GM21825 (cell line): ENCODE results near the gene ALDH5A1.

Source experiments
- ATAC-seq: cut with Tn5 transposase; IDR thresholded peaks from one replicate; pipeline ENCODE4 v1.9.1; 2021; ENCODE audit warnings: mild to moderate bottlenecking, moderate library complexity; ENCODE audit not compliant: unreplicated experiment

ALDH5A1 gene

DNA sequence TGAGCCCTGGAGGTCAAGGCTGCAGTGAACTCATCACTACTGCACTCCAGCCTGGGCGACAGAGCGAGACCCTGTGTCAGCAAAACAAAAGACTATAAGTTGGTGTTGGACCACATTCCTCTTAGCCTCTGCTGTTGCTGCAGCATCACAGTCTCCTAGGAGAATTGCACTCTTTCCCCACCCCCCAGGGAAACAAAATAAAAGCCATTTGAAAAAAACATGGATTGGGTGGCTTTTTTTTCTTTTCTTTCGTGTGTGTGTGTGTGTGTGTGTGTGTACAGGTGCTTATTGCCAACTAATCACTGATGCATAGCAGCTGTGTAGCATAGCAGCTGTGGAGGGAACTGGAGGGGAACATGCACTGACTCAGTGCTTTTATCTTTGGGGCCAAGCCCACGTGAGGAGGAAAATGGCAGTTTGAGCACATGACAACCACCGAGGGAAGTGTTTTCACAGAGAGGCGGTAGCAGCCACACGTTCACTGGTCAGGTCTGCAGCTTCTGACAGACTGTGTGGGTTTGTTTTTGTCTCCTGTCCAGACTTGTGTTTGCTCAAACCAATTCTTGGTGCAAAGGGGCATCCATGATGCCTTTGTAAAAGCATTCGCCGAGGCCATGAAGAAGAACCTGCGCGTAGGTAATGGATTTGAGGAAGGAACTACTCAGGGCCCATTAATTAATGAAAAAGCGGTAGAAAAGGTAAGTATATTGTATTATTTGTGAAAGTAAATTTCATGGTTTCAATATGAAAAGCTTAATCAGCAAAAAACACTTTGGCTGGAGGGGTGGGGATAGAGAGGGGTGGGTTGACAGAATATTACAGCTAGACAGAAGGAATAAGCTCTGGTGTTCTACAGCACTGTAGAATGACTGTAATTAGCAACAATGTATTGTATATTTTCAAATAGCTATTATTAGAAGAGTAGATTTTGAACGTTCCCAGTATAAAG lies 27.7 kb downstream of the ALDH5A1 start:
- ATAC-seq: peak; percentile 48

DNA sequence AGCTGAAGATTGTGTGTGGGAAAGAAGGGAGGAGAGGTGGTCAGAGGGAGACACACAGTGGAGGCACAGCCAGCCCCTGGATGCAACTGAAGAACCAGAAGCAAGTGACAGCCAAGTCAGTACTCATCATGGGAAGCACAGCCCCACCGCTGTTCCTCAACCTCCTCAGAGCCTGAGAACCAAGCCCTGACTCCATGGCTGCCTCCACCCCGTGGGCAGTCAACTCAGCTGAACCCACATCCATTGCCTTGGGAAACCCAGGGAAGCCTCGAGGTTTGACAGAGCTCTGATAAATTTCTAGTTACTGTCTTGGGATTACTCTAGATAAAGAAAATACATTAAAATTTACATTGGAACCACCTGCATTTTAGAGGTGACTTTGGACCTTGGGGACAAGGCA lies 29.6 kb downstream of the ALDH5A1 start:
- no peak for ATAC-seq

DNA sequence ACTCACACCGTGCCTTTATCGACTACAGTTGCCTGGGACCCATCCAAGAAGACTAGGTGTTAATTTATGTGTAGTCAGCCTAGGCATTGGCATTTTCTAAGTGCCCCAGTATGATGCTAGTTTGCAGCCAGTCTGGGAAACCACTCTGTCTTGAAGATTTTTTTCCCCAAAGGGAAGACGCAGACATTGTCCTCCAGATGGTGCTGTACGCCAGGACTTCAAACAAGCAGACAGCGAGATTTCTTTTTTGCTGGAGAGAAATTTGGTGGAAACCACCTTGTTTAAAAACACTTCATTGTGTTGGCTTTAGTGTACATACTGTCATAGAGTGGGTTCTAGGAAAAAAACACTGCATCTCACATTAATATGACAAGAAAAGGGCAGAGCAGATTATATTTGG lies 30.0 kb downstream of the ALDH5A1 start:
- no peak for ATAC-seq

DNA sequence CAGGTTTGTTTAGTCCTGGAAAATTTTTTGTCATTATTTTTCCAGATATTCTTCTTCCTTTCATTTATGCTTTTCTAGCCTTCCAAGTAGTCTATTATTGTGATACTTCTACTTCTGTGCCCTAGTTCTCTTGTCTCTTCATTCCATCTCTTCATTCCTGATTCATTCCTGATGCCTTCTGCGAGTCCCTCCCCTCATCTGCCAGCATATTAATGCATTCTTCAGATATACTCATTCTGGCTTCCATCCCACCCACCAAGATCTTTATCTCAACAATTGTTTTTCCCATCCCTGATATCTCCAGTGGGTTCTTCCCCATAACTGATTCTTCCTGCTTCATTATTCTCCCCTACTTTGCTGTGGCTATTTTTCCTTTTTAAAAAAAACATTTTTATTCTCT lies 35.2 kb downstream of the ALDH5A1 start:
- no peak for ATAC-seq

DNA sequence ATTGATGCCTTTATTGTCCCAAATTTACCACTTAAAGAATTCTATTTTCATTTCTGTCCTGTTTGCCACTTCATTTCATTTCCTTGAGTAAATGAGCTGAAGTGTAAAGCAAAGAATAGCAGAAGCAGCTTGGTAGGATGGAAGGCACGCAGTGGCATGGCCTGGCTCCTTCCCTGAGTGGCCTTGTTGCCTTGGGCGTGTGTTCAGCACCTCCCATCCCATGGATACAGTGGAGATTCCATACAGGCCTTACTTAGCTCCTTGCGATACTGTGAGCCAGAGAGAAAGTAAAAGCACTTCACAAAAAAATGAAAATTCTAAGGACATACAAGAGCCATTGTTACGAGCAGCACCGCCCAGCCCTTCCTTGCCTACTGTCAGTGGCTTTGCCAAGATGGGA lies 39.6 kb downstream of the ALDH5A1 start:
- ATAC-seq: no peak

DNA sequence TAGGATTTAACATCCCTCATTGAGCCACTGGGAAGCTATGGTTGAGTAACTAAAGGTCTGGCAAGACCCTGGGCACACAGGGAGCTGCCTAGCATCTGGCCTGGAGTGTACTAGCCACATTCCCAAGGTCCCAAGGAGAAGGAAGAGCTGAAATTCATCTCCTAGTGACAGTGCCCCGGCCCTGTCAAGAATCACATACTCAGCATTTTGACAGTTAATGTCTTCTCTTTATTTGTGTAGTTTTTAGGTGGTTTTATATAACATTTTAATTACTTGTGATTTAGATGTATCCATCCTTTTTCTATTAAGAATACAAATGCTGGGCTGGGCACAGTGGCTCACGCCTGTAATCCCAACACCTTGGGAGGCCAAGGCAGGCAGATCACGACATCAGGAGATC lies 40.4 kb downstream of the ALDH5A1 start:
- no peak for ATAC-seq

DNA sequence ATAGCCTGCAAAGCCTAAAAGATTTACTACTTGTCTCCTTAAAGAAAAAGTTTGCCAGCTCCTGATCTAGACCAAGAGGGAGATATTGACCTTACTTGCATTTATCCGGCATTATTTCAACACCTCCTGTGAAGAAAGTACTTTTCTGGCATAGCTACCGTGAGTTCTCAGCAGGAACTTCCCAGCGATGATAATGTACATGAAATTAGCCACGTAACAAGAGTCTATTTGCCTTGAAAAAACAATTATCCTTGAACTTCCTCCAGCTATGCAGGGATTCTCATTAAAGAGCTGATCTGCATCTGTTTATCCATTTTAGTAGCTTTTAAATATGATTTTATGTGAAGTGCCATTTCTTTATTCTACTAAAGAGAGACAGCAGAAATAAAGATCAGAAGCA lies 41.7 kb downstream of the ALDH5A1 start:
- ATAC-seq: no peak

DNA sequence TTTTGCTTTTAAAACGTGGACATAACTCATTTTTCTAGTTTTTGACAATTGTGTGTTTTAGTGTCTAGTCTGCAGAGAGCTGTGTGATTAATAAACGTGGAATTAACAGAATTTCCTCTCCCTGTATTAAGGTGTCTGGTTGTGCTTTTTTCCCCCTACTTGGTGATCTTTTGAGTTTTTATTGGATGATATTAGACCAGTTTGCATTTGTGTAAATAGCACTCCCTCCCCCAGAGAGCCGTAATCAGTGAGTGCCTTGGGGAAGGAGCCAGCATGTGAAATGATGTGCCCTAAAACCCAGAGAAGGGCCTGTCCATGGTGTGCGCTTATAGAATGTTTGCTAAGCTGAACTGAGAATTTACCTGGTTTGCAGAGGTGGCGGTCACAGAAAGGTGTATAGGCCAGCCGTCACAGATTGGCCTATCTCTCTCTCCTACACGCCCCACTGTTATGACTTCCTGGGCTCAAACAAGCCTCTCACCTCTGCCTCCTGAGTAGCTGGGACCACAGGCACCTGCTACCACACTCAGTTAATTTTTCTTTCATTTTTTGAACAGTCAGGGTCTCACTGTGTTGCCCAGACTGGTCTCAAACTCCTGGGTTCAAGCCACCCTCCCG lies 42.4 kb downstream of the ALDH5A1 start:
- no peak for ATAC-seq

DNA sequence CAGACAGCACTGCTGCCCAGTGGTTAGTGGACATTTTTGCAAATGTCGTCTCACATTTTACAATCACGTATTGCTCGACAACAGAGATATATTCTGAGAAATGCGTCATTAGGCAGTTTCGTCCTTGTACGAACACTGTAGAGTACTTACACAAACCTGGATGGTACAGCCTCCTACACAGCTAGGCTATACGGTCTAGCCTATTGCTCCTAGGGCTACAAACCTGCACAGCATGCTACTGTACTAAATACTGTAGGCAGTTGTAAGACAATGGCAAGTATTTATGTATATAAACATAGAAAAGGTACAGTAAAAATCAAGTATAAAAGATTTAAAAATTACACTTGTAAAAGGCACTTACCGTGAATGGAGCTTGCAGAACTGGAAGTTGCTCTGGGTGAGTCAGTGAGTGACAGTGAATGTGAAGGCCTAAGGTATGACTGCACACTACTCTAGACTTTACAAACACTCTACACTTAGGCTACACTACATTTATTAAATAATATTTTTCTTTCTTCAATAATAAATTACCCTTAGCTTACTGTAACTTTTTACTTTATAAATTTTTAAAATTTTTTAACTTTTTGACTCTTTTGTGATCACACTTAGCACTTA lies 43.1 kb downstream of the ALDH5A1 start:
- no peak for ATAC-seq

DNA sequence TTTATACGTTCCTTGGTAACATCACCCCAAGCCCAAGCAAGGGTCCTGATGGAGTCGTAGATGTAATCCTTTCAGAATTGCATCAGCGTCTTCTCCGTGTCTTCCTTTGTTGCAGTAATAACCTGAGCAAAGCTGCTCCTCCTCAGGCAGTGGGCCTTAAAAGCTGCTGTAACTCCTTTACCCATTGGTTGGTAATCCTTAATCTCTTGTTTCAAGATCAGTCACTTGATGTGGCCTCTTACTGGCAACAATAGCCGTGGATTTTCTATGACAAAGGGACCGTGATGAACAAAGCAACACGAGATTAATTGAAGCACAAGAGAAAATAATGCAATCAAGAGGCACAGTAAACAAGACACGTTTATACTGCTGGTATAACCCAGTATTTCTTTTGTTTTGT lies 44.6 kb downstream of the ALDH5A1 start:
- ATAC-seq: no peak

DNA sequence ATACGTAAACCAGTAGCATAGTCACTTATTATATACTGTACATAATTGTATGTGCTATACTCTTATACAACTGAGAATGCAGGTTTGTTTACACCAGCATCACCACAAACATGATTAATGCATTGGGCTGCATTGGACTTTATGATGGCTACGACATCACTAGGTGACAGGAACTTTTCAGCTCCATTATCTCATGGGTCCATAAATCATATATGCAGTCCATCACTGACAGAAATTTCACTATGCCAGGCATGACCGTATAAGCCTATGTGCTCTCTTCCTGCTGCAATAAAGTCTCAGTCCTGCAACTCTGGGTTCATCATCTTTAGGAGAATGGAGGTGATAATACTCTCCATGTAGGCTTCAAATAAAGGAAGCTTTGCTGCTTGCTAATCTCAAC lies 45.4 kb downstream of the ALDH5A1 start:
- ATAC-seq: no peak

DNA sequence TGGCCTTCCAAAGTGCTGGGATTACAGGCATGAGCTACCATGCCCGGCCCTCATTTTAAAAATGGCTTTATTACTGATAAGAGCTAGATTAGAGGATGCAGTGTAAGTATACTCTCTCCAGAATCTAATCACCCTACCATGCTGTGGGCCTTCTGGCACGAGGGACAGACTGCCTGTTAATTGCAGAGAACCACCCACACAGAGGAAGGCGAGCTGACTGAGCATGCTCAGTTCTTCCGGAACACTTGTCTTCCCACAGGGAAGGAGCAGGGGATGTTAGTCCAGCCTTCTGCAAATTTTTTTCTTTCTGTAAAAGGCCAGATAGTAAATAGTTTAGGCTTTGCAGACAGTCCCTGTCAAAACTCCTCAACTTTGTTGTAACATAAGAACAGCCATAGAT lies 48.9 kb downstream of the ALDH5A1 start:
- no peak for ATAC-seq

DNA sequence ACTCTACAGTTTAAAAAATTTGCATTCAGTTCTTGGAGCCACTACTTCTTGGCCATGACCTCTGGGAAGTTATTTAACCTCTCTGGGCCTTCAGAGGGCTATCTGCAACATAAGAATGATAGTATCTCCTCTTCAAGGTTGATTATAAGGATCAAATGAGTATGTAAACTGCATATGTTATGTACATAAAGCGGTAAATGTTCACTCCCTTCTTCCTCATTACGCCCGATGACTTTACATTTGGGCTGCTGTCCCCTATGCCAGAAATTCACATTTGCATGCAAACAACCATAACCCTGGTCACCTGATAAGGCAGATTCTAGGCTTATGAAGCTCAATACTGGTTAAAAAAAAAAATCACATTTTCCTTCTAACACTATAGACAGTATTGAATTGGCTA lies 50.4 kb downstream of the ALDH5A1 start:
- no peak for ATAC-seq

DNA sequence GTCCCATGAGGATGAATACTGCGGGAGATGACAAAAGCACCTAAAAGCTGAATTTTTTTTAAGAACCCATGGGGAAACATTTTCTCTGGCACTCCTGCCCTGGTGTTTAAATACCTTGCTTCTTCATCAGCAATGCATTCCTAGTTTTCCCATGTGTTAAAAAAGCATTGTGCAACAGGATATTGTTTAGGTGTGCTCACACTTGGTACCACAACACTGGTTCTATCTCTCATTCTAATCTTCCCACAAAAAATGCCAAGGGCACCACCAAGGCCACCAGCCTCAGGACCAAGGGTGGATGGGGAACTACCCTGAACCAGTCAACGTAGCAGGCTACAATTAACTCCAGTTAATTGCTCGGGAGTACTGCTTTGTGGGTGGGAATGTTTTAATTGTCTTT lies 50.9 kb downstream of the ALDH5A1 start:
- no peak for ATAC-seq

DNA sequence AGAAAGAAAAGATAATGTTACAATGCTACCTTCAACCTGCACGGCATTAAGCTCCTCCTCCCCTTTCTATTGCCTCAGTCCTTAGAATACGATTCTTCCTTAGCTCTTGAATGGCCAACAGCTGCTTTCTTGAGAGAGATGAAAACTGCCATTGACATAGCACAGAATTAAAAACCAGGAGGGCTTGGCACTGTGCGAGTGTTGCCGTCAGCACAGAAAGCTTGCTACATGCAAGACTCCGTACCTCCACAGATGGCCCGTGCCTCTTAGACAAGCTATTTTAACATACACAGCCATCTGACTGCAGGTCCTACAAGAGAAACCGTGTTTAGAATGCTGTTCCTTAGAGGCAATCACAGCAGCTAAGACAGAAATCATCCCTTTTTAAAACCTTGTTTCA lies 51.7 kb downstream of the ALDH5A1 start:
- no peak for ATAC-seq

DNA sequence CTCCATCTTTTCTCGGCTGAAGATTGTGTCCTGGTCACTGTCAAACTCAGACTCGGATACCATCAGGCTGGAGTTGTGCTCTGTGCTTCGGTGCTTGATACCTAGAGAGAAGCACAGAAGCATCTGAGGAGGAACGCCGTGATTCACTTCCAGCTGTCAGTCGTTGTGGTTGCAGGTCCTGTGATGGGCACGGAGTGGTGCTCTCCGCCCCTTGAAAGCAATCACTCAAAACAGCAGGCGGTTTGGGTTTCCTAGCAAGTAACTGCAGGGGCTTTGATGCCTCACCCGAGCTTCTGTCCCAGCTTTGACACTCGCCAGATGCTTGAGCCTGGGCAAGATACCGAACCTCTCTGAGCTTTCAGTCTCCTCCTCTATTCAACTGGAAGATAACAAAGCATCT lies 52.5 kb downstream of the ALDH5A1 start:
- ATAC-seq: no peak

DNA sequence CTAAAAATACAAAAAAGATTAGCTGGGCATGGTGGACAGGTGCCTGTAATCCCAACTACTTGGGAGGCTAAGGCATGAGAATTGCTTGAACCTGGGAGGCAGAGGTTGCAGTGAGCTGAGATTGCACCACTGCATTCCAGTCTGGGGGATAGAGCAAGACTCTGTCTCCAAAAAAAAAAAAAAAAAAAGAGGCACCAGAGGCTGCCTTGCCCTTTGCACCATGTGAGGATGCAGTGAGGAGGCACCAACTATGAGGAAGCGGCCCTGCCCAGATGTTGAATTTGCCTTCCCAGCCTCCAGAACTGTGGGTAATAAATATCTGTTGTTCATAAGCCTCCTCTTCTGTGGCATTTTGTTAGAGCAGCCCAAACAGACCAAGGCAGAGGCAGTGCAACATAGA lies 54.4 kb downstream of the ALDH5A1 start:
- no peak for ATAC-seq

DNA sequence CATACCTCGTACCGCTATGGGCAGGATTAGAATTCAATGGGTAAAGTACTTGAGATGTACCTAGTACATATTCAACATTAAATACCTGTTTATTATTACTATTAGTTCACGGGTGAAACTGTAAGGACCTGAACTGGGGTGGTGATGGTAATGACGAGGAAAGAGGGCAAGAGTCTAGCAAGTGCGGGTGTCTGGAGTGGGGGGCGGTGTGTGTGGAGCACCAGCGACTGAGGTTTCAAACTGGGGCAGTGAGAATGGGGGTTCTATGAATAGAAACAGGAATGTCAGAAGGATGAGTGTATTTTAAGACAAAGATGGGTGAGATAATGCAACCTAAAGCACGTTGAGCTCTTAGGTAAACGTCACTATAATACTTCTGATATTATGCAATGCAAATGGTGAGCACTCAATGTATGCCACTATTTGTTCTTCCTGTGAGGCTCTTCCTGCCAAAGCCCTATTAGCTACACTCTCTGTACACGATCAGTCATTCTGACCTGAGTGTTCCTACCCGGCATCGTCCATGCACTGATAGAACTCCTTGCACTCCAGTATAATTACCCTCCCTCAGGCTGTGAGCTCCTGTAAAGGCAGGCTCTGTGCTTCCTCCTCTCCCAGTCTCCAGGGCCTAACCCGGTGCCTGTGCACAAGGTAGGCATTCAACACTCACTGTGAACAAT lies 55.0 kb downstream of the ALDH5A1 start:
- ATAC-seq: no peak

DNA sequence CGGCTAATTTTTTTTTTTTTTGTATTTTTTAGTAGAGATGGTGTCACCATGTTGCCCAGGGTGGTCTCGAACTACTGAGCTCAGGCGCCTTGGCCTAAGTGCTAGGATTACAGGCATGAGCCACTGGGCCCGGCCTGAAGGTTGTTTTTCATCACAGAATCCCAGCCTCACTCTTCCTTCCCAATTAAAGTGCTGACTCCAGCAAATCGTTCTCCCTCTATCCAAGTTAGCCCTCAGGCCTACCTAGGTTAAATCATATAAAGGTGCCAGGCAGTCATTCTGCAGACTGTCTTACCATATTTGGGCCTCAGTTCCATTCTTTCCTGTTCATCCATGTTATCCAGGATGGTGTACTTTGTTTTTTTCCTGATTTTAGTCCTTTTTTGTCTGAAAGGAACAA lies 56.4 kb downstream of the ALDH5A1 start:
- ATAC-seq: no peak

DNA sequence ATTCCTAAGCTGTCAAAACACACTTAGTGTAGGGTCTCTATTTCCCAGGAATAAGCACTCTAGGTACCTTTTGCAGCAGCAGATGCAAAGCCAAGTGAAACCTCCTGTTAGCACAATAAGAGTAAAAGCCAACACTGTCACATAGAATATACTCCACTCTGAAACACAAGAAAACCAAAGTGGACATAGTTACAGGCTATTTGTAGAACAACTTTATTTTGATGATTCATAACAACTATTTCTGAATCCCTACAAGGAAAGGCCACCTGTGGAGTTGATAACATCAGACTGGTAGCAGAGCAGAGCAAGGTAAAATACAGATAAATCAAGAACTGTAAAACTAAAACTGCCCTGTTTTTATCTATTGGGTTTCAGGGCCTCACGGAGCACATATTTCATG lies 59.7 kb downstream of the ALDH5A1 start:
- no peak for ATAC-seq

DNA sequence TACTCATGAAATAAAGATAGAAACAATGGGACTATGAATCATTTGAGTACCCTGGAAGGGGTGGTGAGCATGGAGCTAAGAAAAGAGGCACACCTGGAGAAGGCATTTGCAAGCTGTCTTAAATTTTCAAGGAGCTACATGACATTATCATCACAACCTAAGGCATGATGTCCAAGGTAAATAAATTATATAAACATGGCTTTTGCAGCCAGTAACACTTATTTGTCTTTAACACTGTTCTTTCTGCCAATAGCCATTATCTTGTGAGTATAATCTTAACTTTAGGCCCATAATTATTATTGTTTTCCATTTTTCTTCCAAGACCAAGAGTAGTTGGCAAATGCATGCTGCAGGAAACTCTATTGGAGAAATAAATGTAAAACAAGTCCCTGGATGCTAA lies 63.7 kb downstream of the ALDH5A1 start:
- no peak for ATAC-seq

DNA sequence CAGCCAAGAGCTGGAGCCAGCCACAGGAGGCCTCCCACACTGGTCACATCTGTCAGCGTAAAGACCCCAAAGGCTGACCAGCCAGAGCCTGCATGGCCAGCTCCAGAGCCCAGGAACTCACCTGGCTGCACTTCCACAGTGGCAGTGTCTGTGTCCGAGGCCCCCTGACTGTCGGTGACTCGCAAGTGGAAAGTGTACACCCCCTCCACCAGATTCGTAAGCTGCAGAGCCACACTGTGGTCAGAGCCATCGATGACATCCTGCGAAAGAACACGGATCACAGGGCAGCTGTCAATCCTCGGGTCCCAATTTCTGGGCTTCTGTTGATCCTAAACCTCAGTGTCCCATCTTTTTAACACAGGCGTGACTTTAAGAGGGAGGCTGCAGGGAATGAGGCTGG lies 69.3 kb downstream of the ALDH5A1 start:
- ATAC-seq: no peak
